Bronchial epithelial cell (primary cell): Measurements from ENCODE around the gene MRPL39. TPM values are rescaled to one million over a fixed set of nuclear protein-coding genes. Genes with fewer than 3 reads are reported as not detected.
A peak's percentile ranks its signal among the peaks of the same experiment; 100 is the strongest.

Experiments
- DNase-seq: peaks from one replicate; pipeline ENCODE4 v3.0.0-alpha.2; 2010; ENCODE audit warnings: low read depth
- FAIRE-seq: peaks from 2 replicates; lab custom pipeline; 2011; peaks lifted over from hg19 to GRCh38; lab: Jason Lieb, UNC
- H3K27me3 ChIP-seq: 2 replicates; pipeline ENCODE4 v1.5.1; 2011; ENCODE audit warnings: low read length; ENCODE audit not compliant: control insufficient read depth, insufficient read depth
- H3K36me3 ChIP-seq: 2 replicates; pipeline ENCODE4 v1.5.1; 2011; ENCODE audit warnings: low read length; ENCODE audit not compliant: control insufficient read depth, insufficient read depth
- H3K4me3 ChIP-seq: 2 replicates; pipeline ENCODE4 v1.5.1; 2011; ENCODE audit warnings: mild to moderate bottlenecking, low read depth, low read length, control low read depth
- CTCF ChIP-seq: IDR thresholded peaks from 2 replicates; pipeline ENCODE4 v1.5.1; 2011; ENCODE audit warnings: mild to moderate bottlenecking, moderate library complexity, low read length, control low read depth, inconsistent platforms; ENCODE audit not compliant: insufficient read depth, severe bottlenecking
- total RNA-seq: library from RNA; depleted of rRNA; stranded (reverse); fragments of >200 nt; gene quantifications from 2 replicates; pipeline ENCODE4 v1.2.1, GENCODE V29; 2014

Gene MRPL39
- total RNA-seq, 1 donor from 2014 or later: 26.6 TPM

GRCh38 chr21:25578056-25578961 lies 29.0 kb downstream of the MRPL39 start:
- H3K27me3 ChIP-seq: no peaks in the 10 kb centered on the region
- FAIRE-seq (no peak), DNase-seq (no peak)
- no peak overlapping the region for H3K4me3 ChIP-seq
- H3K36me3 ChIP-seq: peaks cover 2% of the 10 kb centered on the region
- TF ChIP-seq CTCF: no peak

GRCh38 chr21:25577424-25578055 lies 29.7 kb downstream of the MRPL39 start:
- TF ChIP-seq CTCF: no peak
- Histone ChIP-seq H3K27me3 (no peaks in the 10 kb centered on the region), H3K36me3 (peaks cover 2% of the 10 kb centered on the region), H3K4me3 (no peak overlapping the region)
- FAIRE-seq (no peak), DNase-seq (no peak)

GRCh38 chr21:25573409-25574206 lies 33.7 kb downstream of the MRPL39 start:
- H3K36me3 ChIP-seq: no peaks in the 10 kb centered on the region
- no peak for FAIRE-seq
- TF ChIP-seq CTCF: no peak

GRCh38 chr21:25572861-25573310 lies 34.4 kb downstream of the MRPL39 start:
- no peak for TF ChIP-seq CTCF
- FAIRE-seq (no peak), DNase-seq (no peak)
- Histone ChIP-seq H3K27me3 (no peaks in the 10 kb centered on the region), H3K36me3 (no peaks in the 10 kb centered on the region), H3K4me3 (no peak overlapping the region)

More at GRCh38 chr21:25573409-25574206, 33.7 kb downstream of the MRPL39 start:
- H3K27me3 ChIP-seq: no peaks in the 10 kb centered on the region
- H3K4me3 ChIP-seq: no peak overlapping the region
- peak; percentile 95 for DNase-seq

GRCh38 chr21:25571726-25572121 lies 35.6 kb downstream of the MRPL39 start:
- H3K4me3 ChIP-seq: no peak overlapping the region

More at GRCh38 chr21:25571726-25572121, 35.6 kb downstream of the MRPL39 start:
- Histone ChIP-seq H3K27me3 (no peaks in the 10 kb centered on the region), H3K36me3 (no peaks in the 10 kb centered on the region)
- DNase-seq (no peak), FAIRE-seq (no peak)
- no peak for TF ChIP-seq CTCF
